IPS DF 4.7 (cell line): ENCODE data around the gene ZFHX2.

Experiments used
- DNase-seq: peaks from one replicate; pipeline ENCODE4 v3.0.0-alpha.2; 2013; ENCODE audit warnings: low spot score; ENCODE audit errors: extremely low read depth

Gene ZFHX2

DNA sequence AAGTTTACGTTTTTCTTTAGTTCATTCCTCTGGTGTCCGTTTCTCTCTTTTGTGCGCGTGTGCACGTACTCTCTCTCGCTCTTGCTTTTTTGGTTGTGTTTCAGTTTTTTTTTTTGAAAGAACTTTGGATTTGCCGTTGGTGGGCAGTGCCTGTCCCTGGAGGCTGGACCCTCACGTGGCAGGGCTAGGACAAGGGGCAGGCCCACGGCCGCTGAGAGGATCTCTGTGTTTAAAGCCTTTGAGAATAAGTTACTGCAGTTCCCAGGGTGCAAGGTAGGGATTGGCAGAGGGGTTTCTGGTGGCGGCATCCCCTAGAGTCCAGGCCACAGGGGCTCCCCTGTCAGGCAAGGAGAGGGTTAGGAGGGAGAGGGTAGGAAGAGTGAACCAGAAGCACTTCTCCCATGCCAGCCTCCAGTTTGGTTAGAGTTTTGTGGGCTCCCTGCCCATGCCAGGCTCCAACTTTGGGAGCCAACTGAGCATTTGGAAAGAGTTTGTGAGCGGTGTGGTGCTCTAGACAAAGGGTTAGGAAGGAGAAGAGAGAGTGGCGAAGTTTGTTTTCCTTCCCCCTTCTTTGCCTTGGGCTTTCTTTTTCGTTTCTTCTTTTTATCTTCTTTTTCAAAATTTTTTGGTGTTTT lies 30.5 kb downstream of the ZFHX2 start:
- DNase-seq = no peak

DNA sequence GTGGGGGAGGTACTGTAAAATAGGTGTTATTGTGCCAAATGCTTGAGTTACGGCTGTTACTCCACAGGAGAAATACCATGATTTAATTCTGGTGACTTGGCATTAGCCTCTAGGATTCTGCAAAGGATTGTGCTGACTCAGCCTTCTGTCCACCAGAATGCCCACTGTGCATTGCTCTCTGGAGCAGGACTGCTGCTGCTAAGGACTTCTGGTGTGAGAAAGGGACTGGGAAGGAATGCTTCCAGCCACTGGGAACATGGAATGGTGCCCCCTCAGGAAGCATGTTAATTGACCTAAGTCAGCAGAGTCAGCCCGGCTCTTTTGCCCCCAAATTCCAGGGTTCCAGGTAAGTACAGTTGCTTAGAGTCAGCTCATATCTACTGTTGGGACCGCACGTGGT lies 32.9 kb downstream of the ZFHX2 start:
- DNase-seq = no peak

DNA sequence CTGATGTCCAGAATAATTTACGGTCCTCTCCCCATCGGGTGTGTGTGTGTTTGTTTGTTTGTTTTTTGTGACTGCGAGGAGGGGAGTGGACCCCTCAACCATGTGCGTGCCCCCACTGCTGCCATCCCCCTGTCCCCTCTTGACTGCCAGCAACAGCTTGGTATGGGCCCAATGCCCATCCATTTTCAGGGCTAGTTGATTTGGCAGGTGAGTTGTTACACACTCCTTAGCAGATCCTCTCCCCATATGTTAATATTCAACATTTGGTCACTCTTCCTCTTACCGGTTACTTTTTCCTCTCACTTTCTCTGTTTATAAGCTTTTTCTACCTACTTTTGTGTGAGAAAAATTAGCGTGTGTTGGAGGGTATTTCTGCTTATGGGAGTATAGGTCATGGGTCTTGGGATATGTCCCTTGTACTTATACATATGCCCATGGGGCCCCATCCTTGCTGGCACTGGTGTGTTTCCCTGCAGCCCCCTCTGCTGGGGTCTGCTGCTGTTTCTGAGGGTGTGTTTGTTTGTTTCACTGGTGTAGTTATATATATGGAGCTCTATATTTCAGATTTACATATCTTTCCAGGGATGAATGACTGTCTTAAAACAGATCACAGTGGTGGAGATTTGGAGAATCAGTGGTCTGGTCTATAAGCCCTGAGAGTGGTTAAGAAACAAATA lies 33.8 kb downstream of the ZFHX2 start:
- no peak for DNase-seq

DNA sequence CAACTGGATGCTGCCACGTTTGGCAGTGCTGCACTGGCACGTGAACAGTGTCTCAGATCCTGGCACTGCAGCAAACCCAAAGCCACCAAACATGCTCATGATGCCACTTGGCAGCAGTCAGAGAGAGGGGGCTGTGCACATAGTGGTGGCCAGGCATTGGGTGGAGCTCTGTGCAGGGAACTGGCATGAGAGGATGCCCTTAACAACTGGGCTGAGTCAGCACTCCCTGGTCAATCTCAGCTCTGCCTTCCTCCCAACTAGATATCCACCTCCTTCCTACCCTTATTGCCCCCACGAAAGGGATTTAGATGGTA lies 37.0 kb downstream of the ZFHX2 start:
- no peak for DNase-seq

DNA sequence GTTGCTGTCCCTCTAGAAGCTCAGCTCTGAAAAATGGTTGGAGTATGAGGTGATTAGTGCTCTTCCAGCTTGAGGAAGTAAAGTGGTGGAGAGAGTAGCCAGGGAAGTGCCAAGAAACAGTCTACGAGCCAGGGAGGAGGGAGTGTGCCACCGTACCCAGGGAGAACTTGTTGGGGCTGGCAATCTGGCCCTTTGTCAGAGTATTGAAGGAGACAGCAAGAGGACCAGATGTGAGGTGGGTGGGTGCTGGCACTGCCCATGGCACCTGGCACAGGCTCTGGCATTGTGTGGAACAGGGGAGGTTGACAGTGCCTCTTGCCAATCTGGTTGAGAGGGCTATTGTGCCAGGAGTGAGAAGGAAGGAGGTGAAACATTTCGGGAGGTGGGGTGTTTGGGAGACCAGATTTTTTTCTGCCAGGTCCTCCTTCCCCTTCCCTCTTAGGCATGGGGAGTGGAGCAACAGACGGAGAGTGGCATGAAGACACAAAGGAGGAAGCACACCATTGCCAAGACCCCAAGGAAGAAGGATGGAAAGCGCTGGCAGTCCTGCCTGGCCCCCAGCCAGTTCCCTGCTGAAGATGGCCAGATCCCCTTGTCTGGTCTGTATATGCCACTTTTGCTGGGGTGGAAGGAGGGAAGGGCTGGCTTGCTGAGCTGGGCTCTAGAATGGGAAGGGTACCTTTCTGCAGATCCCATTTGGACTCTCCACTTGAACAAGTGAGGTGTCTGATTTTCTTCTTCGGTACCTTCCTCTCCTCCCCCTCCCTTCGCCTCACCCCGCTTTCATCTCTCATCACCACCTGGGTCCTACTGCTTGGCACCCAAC lies 37.5 kb downstream of the ZFHX2 start:
- DNase-seq = no peak

DNA sequence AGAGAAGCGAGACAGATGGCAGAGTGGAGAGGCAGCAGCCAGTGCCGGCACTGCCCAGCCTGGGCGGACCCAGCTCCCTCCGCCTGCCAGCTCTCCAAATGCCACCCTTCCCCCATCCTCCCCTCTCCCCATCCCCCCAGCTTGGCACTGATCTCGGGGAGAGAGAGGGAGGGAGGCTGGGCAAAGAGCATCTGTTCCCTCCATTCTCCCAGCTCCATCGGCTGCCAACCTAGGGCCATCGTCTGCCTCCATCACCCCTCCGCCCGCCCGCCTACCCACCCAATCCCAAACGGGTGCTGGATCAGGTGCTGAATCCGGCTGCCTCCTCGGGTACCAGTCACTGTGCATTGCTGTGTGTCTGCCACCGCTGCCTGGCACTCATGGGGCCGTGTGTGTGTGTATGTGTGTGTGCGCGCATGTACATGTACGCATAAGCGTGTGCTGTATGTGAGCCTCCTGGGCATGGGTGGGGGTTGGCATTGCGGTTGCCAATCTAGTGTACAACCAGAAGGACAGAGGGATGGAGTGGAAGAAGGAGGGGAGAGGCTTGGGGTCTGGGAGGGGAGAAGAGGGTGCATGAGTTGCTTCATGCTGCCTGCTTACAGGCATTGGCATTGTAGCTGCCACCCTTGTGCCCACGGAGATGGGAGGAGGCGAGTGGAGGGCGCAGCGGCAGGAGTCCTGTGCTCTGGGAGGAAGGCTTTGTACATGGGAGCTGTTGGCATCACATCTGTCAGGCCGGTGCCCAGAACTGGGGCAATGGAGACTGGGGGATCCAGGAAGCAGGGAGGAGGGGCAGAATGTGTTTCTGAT lies 38.4 kb downstream of the ZFHX2 start:
- DNase-seq = no peak

DNA sequence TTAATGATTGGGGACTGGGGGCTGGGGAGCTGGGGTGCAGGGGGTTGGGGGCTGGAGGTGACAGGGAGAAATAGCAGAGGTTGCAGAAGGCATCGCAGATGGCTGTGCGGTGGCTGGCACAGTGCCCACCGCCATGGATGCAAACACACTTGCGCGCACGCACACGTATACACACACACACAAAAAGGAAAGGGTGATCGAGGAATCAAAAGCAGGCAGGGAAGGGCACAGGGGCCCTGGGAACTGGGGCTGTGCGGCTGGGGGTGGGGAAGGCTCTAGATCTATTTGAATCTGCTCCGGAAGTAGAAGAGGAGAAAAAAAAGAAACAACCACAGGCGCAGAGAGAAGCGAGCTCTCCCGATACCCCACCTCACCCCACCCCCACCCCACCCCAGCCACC lies 39.4 kb downstream of the ZFHX2 start:
- no peak for DNase-seq

DNA sequence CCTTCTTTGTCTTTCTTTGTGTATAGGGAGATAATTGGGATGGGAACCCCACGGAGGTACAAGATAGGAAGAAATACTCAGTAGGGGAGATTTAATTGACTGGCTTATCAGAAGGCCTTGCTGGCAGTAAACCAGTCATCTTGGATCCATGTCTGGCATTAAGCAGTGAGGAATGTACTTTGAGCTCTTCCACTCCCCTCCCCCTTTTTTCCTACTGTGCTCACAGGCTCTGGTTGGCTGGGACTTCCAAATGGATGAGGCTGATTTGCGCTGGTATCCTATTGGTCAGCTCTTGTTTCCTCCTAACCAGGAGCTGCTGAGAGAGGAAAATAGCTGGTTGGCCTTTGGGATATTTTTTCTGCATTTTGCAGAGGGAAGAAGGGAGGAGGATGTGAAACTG lies 57.3 kb downstream of the ZFHX2 start:
- no peak for DNase-seq

DNA sequence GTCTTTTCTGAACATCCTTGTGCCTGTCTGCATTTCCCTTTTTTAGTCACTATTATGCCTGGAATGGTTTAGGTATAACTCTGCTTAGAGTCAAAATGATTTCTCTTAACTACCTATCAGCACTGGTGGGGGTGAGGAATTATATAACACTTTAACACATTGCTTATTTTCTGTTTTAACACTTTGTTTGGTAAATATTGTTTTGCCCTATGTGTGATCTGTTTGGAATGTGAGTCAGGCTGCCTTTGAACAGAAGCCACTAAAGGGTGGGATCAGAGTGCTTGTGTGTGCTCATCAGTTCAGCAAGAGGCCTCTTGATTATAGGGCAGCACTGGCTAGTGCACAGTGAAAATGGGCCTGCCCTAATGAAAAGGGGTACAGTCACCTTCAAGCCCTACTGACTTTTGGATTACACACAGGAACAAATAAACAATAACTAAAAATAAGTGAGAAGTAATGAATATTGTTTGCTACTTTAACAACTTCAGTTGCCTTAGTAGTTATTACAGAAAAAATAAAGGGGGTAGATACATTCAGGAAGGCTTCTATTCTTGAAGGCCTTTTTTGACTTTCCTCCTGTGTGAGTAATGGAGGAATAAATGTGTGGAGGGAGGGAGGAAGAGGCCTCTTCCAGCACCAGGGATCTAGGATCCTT lies 58.8 kb downstream of the ZFHX2 start:
- no peak for DNase-seq

DNA sequence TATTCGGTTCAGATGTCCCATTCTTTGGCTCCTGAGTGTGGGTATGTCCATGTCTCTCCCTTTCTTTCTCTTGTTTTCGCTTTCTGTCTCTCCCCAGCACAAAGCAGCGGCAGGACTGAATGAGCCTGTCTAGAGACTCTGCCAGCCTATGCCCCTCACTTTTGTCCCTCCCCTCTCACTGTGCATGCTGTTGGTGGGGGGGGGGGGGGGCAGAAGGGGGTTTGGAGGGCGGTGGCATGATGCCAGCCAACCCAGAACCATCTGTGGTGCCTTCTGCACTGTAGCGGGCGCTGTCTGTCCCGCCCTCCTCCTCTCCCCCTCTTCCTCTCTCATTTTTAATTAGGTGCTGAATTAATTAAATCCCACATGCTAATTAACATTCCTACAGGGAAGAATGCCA lies 64.3 kb downstream of the ZFHX2 start:
- no peak for DNase-seq

DNA sequence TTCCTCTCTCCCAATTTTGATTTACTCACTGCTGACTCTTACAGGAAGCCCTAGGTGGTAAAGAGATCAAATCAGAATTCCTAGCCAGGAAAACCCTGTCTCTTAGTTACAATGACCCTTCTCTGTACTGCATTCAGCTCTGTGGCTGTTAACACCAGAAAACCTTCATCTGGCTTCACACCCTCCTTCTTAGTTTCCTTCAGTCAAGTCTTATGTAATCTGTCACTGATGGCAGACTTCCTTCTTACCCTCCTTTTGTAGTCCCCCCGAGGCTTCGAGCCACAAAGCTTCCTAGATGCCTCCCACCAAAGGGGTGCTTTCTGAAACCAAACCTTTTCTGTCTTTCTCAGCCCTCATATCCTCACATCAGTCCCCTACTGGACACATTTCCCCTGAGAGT lies 65.5 kb downstream of the ZFHX2 start:
- no peak for DNase-seq

DNA sequence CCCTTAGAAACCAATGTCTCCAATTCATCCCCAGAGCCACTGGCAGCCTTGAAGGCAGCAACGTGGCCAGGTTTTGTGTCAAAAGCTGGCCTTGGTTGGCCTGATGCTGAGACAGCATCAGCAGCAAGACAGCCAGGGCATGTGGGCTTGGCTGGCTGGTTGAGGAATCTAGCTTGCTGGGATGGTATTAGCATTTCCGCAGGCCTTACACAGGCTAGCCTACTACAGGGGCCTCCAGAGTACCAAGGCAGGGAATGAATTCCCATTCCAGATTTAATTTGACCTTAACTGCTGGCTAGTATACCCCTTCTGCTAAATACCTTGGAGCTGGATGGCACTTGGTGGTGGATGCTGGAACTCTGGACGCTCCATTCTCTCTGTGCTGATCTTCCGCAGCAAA lies 66.2 kb downstream of the ZFHX2 start:
- DNase-seq = no peak

DNA sequence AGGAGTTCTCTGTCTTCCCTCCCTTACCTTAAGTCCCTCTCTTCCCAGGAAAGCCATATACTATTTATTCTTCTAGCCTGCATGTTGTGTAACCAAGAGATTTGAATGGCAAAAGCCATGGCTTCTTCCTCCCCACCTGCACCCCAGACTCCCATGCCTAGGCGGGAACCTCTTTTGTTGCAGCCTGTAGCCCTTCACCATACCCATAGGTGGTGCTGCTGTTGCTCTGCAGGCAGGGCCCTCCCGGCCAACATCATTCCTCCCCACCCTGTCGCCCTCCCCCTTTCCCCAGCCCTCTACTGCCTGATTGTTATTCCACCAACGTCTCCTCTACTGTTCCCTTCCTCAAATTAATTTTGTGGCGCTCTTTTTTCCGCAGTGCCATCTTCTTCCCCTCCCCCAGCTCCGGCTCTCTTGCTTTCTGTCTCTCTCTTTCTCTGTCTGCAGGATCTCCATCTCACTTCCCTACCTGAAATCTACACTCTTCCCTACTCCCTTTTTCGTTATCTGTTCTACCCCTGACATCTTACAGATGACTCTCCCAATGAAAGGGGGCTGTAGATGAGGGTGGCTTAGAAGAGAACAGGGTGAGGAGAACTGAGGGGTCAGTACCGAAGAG lies 68.2 kb downstream of the ZFHX2 start:
- DNase-seq = no peak

DNA sequence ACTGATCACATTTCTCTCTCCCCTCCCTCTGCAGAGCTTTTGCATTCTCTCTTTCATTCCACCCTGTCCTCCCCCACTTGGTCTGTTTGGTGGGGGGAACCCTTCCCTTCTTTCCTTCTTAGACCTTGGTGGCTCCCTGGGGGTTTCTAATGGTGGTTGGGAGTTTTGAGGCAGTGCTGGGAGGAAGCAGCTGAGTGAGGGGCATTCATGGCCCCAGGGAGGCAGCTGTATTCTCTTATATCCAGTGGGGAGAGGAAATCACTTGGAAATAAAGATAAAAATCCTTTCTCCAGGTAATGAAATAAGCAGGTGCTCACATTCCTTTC lies 68.8 kb downstream of the ZFHX2 start:
- DNase-seq = no peak

DNA sequence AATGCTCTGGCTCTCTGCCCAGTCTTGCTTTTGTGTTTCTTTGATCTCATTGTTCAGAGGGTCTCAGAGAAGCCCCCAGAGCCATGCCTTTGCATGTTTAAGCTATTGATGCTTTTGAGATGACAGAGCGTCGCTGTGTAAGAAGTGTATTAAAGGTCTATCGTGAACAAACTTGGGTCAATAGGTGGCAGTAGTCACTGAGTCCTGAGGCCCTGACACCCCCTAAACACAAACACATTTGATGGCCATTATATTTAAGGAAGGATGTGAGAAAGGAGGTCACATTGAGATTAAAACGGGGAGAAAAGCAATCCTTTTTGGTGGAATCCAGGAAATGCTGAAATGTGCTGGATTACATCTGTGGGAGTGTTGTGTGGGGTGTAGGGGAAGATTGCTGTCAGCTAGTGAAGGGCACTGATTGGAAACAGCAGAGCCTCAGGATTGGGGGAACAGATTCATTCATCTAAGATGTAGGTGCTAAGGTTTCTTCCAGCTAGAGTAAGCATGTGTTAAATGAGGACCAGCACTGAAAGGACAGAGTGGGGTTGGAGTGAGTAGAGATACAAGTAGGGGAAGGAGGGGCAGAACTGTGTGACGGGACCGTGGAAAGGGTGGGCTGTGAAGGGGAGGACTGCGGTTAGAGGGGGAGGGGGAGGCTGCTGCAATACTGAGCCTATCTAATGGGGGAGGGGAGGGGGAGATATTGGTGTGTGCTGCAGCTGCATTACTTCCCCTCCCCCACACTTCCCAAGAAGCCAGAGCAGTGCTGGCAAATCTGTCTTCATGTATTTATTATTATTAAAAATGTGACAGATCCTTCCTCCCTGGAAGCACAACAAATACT lies 69.4 kb downstream of the ZFHX2 start:
- DNase-seq = no peak

DNA sequence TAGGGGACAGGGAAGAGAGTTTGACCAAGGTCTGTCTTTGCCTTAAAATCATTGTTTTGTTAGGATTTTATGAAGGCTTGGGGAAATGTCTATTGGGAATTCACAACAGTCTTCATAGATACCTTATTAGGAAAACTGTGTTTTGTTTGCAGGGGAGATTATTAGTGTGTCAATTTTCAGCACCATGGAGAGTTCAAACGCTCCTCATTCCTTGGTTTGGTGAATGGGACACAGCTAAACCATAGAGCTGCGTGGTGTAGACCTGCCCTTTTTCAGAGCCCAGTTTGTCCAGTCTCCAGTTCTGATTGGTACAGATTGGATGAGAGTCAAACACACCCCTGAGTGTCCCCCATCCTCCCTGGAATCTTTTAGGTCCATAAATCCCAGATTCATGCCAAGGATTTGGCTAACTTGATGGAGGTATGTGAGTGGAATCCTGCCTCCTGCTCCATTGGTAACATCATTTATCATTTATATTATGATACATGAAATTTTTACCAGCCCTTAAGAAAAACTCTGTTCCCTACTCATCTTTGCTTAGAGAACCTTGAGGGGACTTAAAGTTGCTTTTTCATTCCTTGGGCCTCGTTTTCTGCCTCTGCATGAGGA lies 70.1 kb downstream of the ZFHX2 start:
- DNase-seq = no peak

DNA sequence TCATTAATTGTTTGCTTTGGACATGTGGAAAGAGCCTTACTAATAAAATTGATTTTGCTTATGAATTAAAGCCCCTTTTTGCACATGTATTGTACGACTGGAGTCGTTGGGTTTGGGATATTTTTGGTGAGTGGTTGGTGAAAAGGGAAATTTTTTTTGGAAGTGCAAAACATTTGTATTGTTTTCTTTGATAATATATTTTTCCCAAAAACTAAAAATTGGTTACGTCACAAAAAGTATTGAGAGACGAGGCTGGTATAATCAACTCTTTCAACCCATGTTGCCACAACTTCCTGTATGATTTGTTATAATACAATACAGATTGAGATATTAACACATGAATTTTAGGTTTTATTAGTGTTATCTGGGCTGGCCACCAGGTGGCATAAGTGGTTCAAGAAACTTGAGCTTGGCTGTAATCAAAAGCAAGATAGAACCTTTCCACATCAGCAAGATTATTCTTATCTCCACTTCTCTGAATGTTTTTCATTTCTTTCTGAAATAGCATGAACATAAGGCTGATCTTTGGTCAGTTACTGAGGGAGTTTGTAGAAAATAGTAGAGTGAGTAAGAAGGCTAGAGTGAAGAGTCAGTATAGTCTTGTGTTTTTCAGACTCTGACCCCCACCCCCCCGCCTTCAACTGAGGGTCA lies 73.3 kb downstream of the ZFHX2 start:
- DNase-seq = no peak

DNA sequence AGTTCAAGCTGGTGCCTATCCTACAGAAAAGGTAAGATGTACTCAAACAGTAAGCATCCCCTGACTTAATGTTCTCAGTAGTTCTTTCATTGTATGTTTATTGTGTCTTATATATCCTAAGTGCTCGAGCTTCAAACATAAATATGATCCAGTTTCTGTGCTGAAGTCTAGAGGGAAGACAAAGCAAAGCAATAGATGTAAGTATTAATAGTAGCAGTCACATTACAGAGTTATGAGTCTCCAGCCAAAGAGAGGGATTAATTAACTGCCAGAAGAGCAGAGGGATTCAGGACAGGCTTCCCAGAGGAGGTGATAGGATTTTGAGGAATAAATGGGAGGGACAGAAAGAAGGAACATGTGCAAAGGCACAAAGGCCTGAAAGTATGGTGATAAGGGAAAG lies 80.6 kb downstream of the ZFHX2 start:
- no peak for DNase-seq
